OCI-LY1 (cell line): ENCODE results near the gene EYA2.

ENCODE experiments used
- H2AFZ ChIP-seq: fragments of 200-600 bp; sonication (generic), shearing (Covaris generic); 2 replicates; pipeline ENCODE4 v1.6.0; 2014; ENCODE audit warnings: antibody characterized with exemption, mild to moderate bottlenecking, low read length
- H3F3A ChIP-seq: fragments of 200-600 bp; sonication (generic), shearing (Covaris generic); 2 replicates; pipeline ENCODE4 v1.6.0; 2014; ENCODE audit warnings: mild to moderate bottlenecking, antibody characterized with exemption, low read length, moderate library complexity; ENCODE audit not compliant: insufficient read depth
- H3K27ac ChIP-seq: fragments of 200-600 bp; sonication (generic); 2 replicates; pipeline ENCODE4 v1.5.1; 2014; ENCODE audit warnings: low read length, mixed run types, mild to moderate bottlenecking, low read depth; ENCODE audit not compliant: poor library complexity, severe bottlenecking
- H3K27me3 ChIP-seq: fragments of 200-600 bp; sonication (generic); 2 replicates; pipeline ENCODE4 v1.6.0; 2014; ENCODE audit warnings: antibody characterized with exemption, mild to moderate bottlenecking, low read length, moderate library complexity; ENCODE audit not compliant: insufficient read depth
- H3K36me3 ChIP-seq: fragments of 200-600 bp; sonication (generic); 2 replicates; pipeline ENCODE4 v1.6.1; 2014; ENCODE audit warnings: mild to moderate bottlenecking, antibody characterized with exemption, low read length, moderate library complexity, mixed read lengths; ENCODE audit not compliant: insufficient read depth
- H3K4me1 ChIP-seq: fragments of 200-600 bp; sonication (generic); 2 replicates; pipeline ENCODE4 v1.5.1; 2014; ENCODE audit warnings: mild to moderate bottlenecking, low read length, moderate library complexity; ENCODE audit not compliant: insufficient read depth, severe bottlenecking
- H3K4me2 ChIP-seq: fragments of 200-600 bp; sonication (generic), shearing (Covaris generic); 2 replicates; pipeline ENCODE4 v1.6.1; 2014; ENCODE audit warnings: low read length
- H3K4me3 ChIP-seq: fragments of 200-600 bp; sonication (generic); 2 replicates; pipeline ENCODE4 v1.5.1; 2014; ENCODE audit warnings: low read length, low read depth, mild to moderate bottlenecking, mixed read lengths; ENCODE audit not compliant: poor library complexity, severe bottlenecking
- H3K79me2 ChIP-seq: fragments of 200-600 bp; shearing (Covaris generic); 2 replicates; pipeline ENCODE4 v1.6.1; 2016; ENCODE audit warnings: mixed run types, low read length, mixed read lengths; ENCODE audit not compliant: insufficient read depth
- H3K9ac ChIP-seq: fragments of 200-600 bp; sonication (generic), shearing (Covaris generic); 2 replicates; pipeline ENCODE4 v1.6.1; 2014; ENCODE audit warnings: mild to moderate bottlenecking, low read length, mixed read lengths
- H3K9me2 ChIP-seq: fragments of 200-600 bp; sonication (generic), shearing (Covaris generic); 2 replicates; pipeline ENCODE4 v1.6.1; 2014; ENCODE audit warnings: low read depth, mild to moderate bottlenecking, low read length, mixed read lengths
- H3K9me3 ChIP-seq: fragments of 200-600 bp; shearing (Covaris generic); 2 replicates; pipeline ENCODE4 v1.6.1; 2014; ENCODE audit warnings: low read length, mixed read lengths
- H4K20me1 ChIP-seq: fragments of 200-600 bp; sonication (generic), shearing (Covaris generic); 2 replicates; pipeline ENCODE4 v1.6.0; 2016; ENCODE audit warnings: mild to moderate bottlenecking, low read length; ENCODE audit not compliant: insufficient read depth
- CTCF ChIP-seq: fragments of 200-600 bp; sonication (generic), shearing (Covaris generic); IDR thresholded peaks from 2 replicates; pipeline ENCODE4 v1.5.1; 2017; ENCODE audit warnings: mild to moderate bottlenecking, antibody characterized with exemption, low read length, moderate library complexity, mixed read lengths
- EZH2 ChIP-seq: fragments of 200-600 bp; sonication (generic), shearing (Covaris generic); IDR thresholded peaks from 2 replicates; pipeline ENCODE4 v1.8.0; 2017; ENCODE audit warnings: borderline replicate concordance, mixed run types, mild to moderate bottlenecking, antibody characterized with exemption, low read length, moderate library complexity, mixed read lengths

EYA2 gene

GRCh38 chr20:47172579-47172978 is 277.9 kb downstream of the EYA2 start:
- TF ChIP-seq EZH2 (no peak), CTCF (no peak)
- H3K27ac ChIP-seq, result no peak overlapping the region
- no peaks in the 10 kb centered on the region for H4K20me1 ChIP-seq
- H3K9ac ChIP-seq, result no peak overlapping the region
- H3K4me2 ChIP-seq, result no peak overlapping the region
- no peaks in the 10 kb centered on the region for H3K9me3 ChIP-seq
- no peaks in the 10 kb centered on the region; the same call in 1 of the 2 replicates for H3K27me3 ChIP-seq
- no peaks in the 10 kb centered on the region for H3K79me2 ChIP-seq
- H3K4me3 ChIP-seq, result no peak overlapping the region
- H3K36me3 ChIP-seq, result no peaks in the 10 kb centered on the region
- no peaks in the 10 kb centered on the region for H3K4me1 ChIP-seq
- no peaks in the 10 kb centered on the region for H3F3A ChIP-seq
- H2AFZ ChIP-seq, result no peak overlapping the region
- H3K9me2 ChIP-seq, result no peaks in the 10 kb centered on the region

GRCh38 chr20:47173596-47174216 is 279.1 kb downstream of the EYA2 start:
- TF ChIP-seq CTCF (no peak), EZH2 (no peak)
- no peaks in the 10 kb centered on the region for H3K36me3 ChIP-seq
- no peaks in the 10 kb centered on the region for H3K4me1 ChIP-seq
- no peaks in the 10 kb centered on the region for H3K79me2 ChIP-seq
- no peaks in the 10 kb centered on the region for H3K9me2 ChIP-seq
- H2AFZ ChIP-seq, result no peak overlapping the region
- H3K27ac ChIP-seq, result no peak overlapping the region
- H4K20me1 ChIP-seq, result no peaks in the 10 kb centered on the region
- H3K9ac ChIP-seq, result no peak overlapping the region
- no peaks in the 10 kb centered on the region; the same call in 1 of the 2 replicates for H3K27me3 ChIP-seq
- H3K4me3 ChIP-seq, result no peak overlapping the region
- H3K9me3 ChIP-seq, result no peaks in the 10 kb centered on the region
- no peak overlapping the region for H3K4me2 ChIP-seq
- no peaks in the 10 kb centered on the region for H3F3A ChIP-seq

GRCh38 chr20:47174456-47175243 is 280.0 kb downstream of the EYA2 start:
- Histone ChIP-seq H2AFZ (no peak overlapping the region), H3F3A (no peaks in the 10 kb centered on the region), H3K4me2 (no peak overlapping the region), H3K9me3 (no peaks in the 10 kb centered on the region), H3K36me3 (no peaks in the 10 kb centered on the region), H4K20me1 (no peaks in the 10 kb centered on the region), H3K4me3 (no peak overlapping the region), H3K9ac (no peak overlapping the region), H3K4me1 (no peaks in the 10 kb centered on the region), H3K27ac (no peak overlapping the region), H3K9me2 (no peaks in the 10 kb centered on the region), H3K79me2 (no peaks in the 10 kb centered on the region), H3K27me3 (no peaks in the 10 kb centered on the region; the same call in 1 of the 2 replicates)
- TF ChIP-seq EZH2 (no peak), CTCF (no peak)
